Lung microvascular endothelial cell (primary cell): ENCODE results near the gene OR10D3. TPM values are rescaled to one million over a fixed set of nuclear protein-coding genes. Genes with fewer than 3 reads are reported as not detected.
A peak's percentile ranks its signal among the peaks of the same experiment; 100 is the strongest.
"Not testable (repeated sequence)": the region's sequence is repeated elsewhere in the genome, so short reads cannot be mapped to it uniquely, and the experiment has no call there.

ENCODE experiments used
- DNase-seq, 2 donors: peaks; one replicate each; pipeline versions ENCODE4 v3.0.0 to v3.0.0-alpha.2; 2010; ENCODE audit warnings: low read depth in 2 of 2
- total RNA-seq: library from RNA; depleted of rRNA; stranded (reverse); fragments of >200 nt; gene quantifications from 2 replicates; pipeline ENCODE4 v1.2.1, GENCODE V29; 2014

OR10D3 gene
- total RNA-seq, result not detected in 2 replicates

GRCh38 chr11:124183068-124183467 lies at the start of gene OR10D3:
Gene OR10D3 (plus strand): TSS chr11:124183345. CDS start chr11:124185270, 1,925 bp downstream.
- no peak for DNase-seq

GRCh38 chr11:124143034-124143433 lies 40.1 kb upstream of the OR10D3 start:
- no peak for DNase-seq

GRCh38 chr11:124147951-124148350 lies 35.2 kb upstream of the OR10D3 start:
- no peak for DNase-seq

- DNase-seq, result no peak
Measured at GRCh38 chr11:124150684-124151083, 32.5 kb upstream of the OR10D3 start.

- DNase-seq, result no peak
Measured at GRCh38 chr11:124152770-124153407, 30.3 kb upstream of the OR10D3 start.

- DNase-seq, result no peak
Measured at GRCh38 chr11:124153821-124154220, 29.3 kb upstream of the OR10D3 start.

- DNase-seq, result no peak
Measured at GRCh38 chr11:124159481-124159880, 23.7 kb upstream of the OR10D3 start.

- no peak for DNase-seq
Measured at GRCh38 chr11:124160986-124161385, 22.2 kb upstream of the OR10D3 start.

- no peak for DNase-seq
Measured at GRCh38 chr11:124167826-124168231, 15.3 kb upstream of the OR10D3 start.

GRCh38 chr11:124168796-124169195 lies 14.3 kb upstream of the OR10D3 start:
- DNase-seq, result no peak

- not testable (repeated sequence) for DNase-seq
Measured at GRCh38 chr11:124170315-124170714, 12.8 kb upstream of the OR10D3 start.

GRCh38 chr11:124170801-124171586 lies 12.2 kb upstream of the OR10D3 start:
- DNase-seq, result peak in 1 of 2 donors; percentile 24

- DNase-seq, result no peak
Measured at GRCh38 chr11:124172101-124172500, 11.0 kb upstream of the OR10D3 start.

GRCh38 chr11:124172599-124172998 lies 10.5 kb upstream of the OR10D3 start:
- DNase-seq, result no peak

- peak; percentile 85 to 91 for DNase-seq
Measured at GRCh38 chr11:124174001-124174583, 9.1 kb upstream of the OR10D3 start.

GRCh38 chr11:124176925-124177715 lies 6.0 kb upstream of the OR10D3 start:
- no peak for DNase-seq

- no peak for DNase-seq
Measured at GRCh38 chr11:124179310-124179709, 3.8 kb upstream of the OR10D3 start.

GRCh38 chr11:124190298-124191139 lies 7.4 kb downstream of the OR10D3 start:
- no peak for DNase-seq

- no peak for DNase-seq
Measured at GRCh38 chr11:124193221-124194010, 10.3 kb downstream of the OR10D3 start.
